OCI-LY7 (cell line): ENCODE data around the gene HMOX1.

Experiments used
- EZH2phosphoT487 ChIP-seq: fragments of 200-600 bp; sonication (generic); IDR thresholded peaks from 2 replicates; pipeline ENCODE4 v1.6.1; 2018; ENCODE audit warnings: low read depth, borderline replicate concordance, mild to moderate bottlenecking, mixed run types, antibody characterized with exemption, low read length, moderate library complexity, mixed read lengths
- TF ChIP-seq, protein P1 (sequence below): fragments of 200-600 bp; sonication (generic); conservative IDR thresholded peaks from 2 replicates; pipeline ENCODE4 v1.5.1; 2014; ENCODE audit warnings: mild to moderate bottlenecking, antibody characterized with exemption, low read length, moderate library complexity, mixed read lengths

DNA sequence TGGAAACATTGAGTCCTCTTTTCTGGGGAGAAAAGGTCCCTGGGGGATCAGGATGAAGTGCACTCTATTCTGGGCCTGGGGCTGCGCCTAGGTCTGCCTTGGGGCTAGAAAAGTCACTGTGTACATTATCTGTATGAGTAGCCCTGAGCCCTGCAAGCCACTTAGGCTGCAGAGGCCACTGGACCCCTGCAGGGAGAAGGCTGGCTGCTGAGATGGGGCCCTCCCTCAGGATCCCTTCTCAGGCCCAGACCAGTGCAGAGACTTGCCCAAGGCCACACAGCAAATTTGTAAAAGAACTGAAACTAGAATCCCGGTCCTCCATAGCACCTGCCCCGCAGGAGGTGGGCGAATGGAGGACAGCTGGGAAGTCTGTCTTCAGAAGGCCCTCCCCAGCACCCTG, 26.8 kb upstream of the HMOX1 start:
- TF ChIP-seq, protein P1, sequence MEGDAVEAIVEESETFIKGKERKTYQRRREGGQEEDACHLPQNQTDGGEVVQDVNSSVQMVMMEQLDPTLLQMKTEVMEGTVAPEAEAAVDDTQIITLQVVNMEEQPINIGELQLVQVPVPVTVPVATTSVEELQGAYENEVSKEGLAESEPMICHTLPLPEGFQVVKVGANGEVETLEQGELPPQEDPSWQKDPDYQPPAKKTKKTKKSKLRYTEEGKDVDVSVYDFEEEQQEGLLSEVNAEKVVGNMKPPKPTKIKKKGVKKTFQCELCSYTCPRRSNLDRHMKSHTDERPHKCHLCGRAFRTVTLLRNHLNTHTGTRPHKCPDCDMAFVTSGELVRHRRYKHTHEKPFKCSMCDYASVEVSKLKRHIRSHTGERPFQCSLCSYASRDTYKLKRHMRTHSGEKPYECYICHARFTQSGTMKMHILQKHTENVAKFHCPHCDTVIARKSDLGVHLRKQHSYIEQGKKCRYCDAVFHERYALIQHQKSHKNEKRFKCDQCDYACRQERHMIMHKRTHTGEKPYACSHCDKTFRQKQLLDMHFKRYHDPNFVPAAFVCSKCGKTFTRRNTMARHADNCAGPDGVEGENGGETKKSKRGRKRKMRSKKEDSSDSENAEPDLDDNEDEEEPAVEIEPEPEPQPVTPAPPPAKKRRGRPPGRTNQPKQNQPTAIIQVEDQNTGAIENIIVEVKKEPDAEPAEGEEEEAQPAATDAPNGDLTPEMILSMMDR = no peak
- no peak for TF ChIP-seq EZH2phosphoT487
